Esophagus muscularis mucosa (tissue), 4 donors: ENCODE results near the gene FBXL19.

Experiments used
- CTCF ChIP-seq, 3 experiments: fragments of 200-600 bp in 2 of 3; fragments of 450-650 bp in 1 of 3; sonication (generic) in 2 of 3; IDR thresholded peaks; one replicate each; pipeline ENCODE4 v1.5.1; 2017 to 2019; ENCODE audit warnings: antibody characterized with exemption in 3 of 3, mild to moderate bottlenecking in 2 of 3, moderate library complexity in 1 of 3
- EP300 ChIP-seq: sonication (generic); formaldehyde crosslinking; IDR thresholded peaks from one replicate; pipeline ENCODE4 v1.6.1; 2017; ENCODE audit warnings: antibody characterized with exemption
- POLR2A ChIP-seq: fragments of 450-650 bp; IDR thresholded peaks from one replicate; pipeline ENCODE4 v1.6.1; 2017; ENCODE audit warnings: antibody characterized with exemption, moderate library complexity, mild to moderate bottlenecking, low read depth
- POLR2AphosphoS5 ChIP-seq, 2 donors: sonication (generic); formaldehyde crosslinking; IDR thresholded peaks; one replicate each; pipeline ENCODE4 v1.6.1; 2017; ENCODE audit warnings: antibody characterized with exemption in 2 of 2

GRCh38 chr16:30875871-30876801, 47.2 kb upstream of the FBXL19 start:
- TF ChIP-seq POLR2A: no peak
- no peak for TF ChIP-seq CTCF (IDR thresholded peaks at IDR 0.05)
- no peak for TF ChIP-seq POLR2AphosphoS5 (IDR thresholded peaks at IDR 0.05)
- TF ChIP-seq EP300: no peak
